HCT116 (cell line): Measurements from ENCODE around the gene PITPNC1. TPM values are rescaled to one million over a fixed set of nuclear protein-coding genes. Genes with fewer than 3 reads are reported as not detected.

Experiments used
- ATAC-seq: fragments of 200-7000 bp; cut with Tn5 transposase; 2 replicates; pipeline ENCODE4 v1.9.1; 2020; ENCODE audit warnings: mild to moderate bottlenecking, moderate library complexity
- BruUV-seq: library from RNA; stranded (reverse); fragments of 400-500 nt; replicated peaks from 2 replicates; lab custom pipeline; 2021; lab: Mats Ljungman, UMichigan
- CTCF ChIA-PET: fragments of 300-600 bp; sonication (Branson Sonifier 250); formaldehyde crosslinking; loops from one replicate; lab custom pipeline; 2021; ENCODE audit warnings: antibody characterized with exemption; lab: Charles Lee
- POLR2A ChIA-PET: fragments of 300-600, 350-600 bp; sonication (Branson Sonifier 250); formaldehyde crosslinking; loops from one replicate; lab custom pipeline; 2021; ENCODE audit warnings: antibody characterized with exemption; lab: Charles Lee
- RAD21 ChIA-PET, 2 experiments: fragments of 300-600 bp; sonication (Branson Sonifier 250); formaldehyde crosslinking; loops; one replicate each; lab custom pipeline; 2023; ENCODE audit warnings: low total read pairs in 2 of 2; ENCODE audit not compliant: uncharacterized antibody in 2 of 2, unreplicated experiment in 2 of 2, low non-redundant PET in 1 of 2; lab: Charles Lee
- DNase-seq: peaks from one replicate; pipeline ENCODE4 v3.0.0-alpha.2; 2010; ENCODE audit warnings: low read depth, low spot score
- H2AFZ ChIP-seq: fragments of 200-600 bp; shearing (Covaris generic), sonication (generic); 2 replicates; pipeline ENCODE4 v1.6.1; 2017; ENCODE audit warnings: low read depth, mixed run types, mixed read lengths, antibody characterized with exemption, low read length; ENCODE audit not compliant: poor library complexity, severe bottlenecking
- H3K27ac ChIP-seq: 2 replicates; pipeline ENCODE4 v1.5.1; 2012; ENCODE audit warnings: low read depth, low read length
- H3K27me3 ChIP-seq: fragments of 200-600 bp; sonication (generic); 2 replicates; pipeline ENCODE4 v1.6.1; 2016; ENCODE audit warnings: mixed run types, low read length, mixed read lengths; ENCODE audit not compliant: insufficient read depth
- H3K36me3 ChIP-seq, 2 experiments: fragments of 200-500 bp in 1 of 2; fragments of 200-600 bp in 1 of 2; sonication (Bioruptor generic) in 1 of 2; sonication (generic) in 1 of 2; 2 replicates each; pipeline versions ENCODE4 v1.5.1 to v1.6.1; 2014 to 2016; ENCODE audit warnings: low read length in 2 of 2, inconsistent platforms in 1 of 2, mixed read lengths in 1 of 2, mixed run types in 1 of 2; ENCODE audit not compliant: insufficient read depth in 2 of 2, control insufficient read depth in 1 of 2
- H3K4me1 ChIP-seq, 2 experiments: fragments of 200-600 bp in 1 of 2; sonication (generic) in 1 of 2; 2 replicates each; pipeline versions ENCODE4 v1.5.1 to v1.6.1; 2012 to 2017; ENCODE audit warnings: low read length in 2 of 2, inconsistent platforms in 1 of 2, mild to moderate bottlenecking in 1 of 2, mixed read lengths in 1 of 2, mixed run types in 1 of 2, moderate library complexity in 1 of 2; ENCODE audit not compliant: insufficient read depth in 2 of 2, control insufficient read depth in 1 of 2
- H3K4me2 ChIP-seq: fragments of 200-600 bp; sonication (generic); 2 replicates; pipeline ENCODE4 v1.6.1; 2017; ENCODE audit warnings: mixed run types, low read length, mixed read lengths
- H3K4me3 ChIP-seq, 2 experiments: fragments of 200-600 bp in 1 of 2; sonication (generic) in 1 of 2; replicated peaks in 1 of 2; 2 replicates each; pipeline ENCODE4 v1.5.1; 2011 to 2016; ENCODE audit warnings: low read length in 2 of 2, control low read depth in 1 of 2, low read depth in 1 of 2, mild to moderate bottlenecking in 1 of 2, mixed read lengths in 1 of 2, mixed run types in 1 of 2
- H3K79me2 ChIP-seq: fragments of 200-600 bp; sonication (generic); 2 replicates; pipeline ENCODE4 v1.6.1; 2017; ENCODE audit warnings: mild to moderate bottlenecking, mixed run types, low read length, moderate library complexity, mixed read lengths; ENCODE audit not compliant: insufficient read depth
- H3K9ac ChIP-seq: fragments of 200-600 bp; sonication (generic); 2 replicates; pipeline ENCODE4 v1.6.1; 2016; ENCODE audit warnings: low read length, mixed read lengths
- H3K9me2 ChIP-seq: fragments of 200-600 bp; sonication (generic), shearing (Covaris generic); 2 replicates; pipeline ENCODE4 v1.6.1; 2017; ENCODE audit warnings: mixed run types, mild to moderate bottlenecking, moderate library complexity; ENCODE audit not compliant: insufficient read depth
- H3K9me3 ChIP-seq, 2 experiments: fragments of 200-500 bp in 1 of 2; fragments of 200-600 bp in 1 of 2; sonication (Bioruptor generic) in 1 of 2; sonication (generic) in 1 of 2; 2 replicates each; pipeline ENCODE4 v1.6.1; 2014 to 2017; ENCODE audit warnings: low read length in 2 of 2, mixed read lengths in 2 of 2, inconsistent platforms in 1 of 2, low read depth in 1 of 2, mild to moderate bottlenecking in 1 of 2, mixed run types in 1 of 2, moderate library complexity in 1 of 2; ENCODE audit not compliant: control insufficient read depth in 1 of 2, insufficient read depth in 1 of 2
- H4K20me1 ChIP-seq: fragments of 200-600 bp; sonication (generic), shearing (Covaris generic); 2 replicates; pipeline ENCODE4 v1.6.1; 2017; ENCODE audit warnings: mixed run types, mild to moderate bottlenecking, moderate library complexity; ENCODE audit not compliant: insufficient read depth
- ATF3 ChIP-seq: IDR thresholded peaks from 2 replicates; pipeline ENCODE4 v1.6.1; 2012
- CBX3 ChIP-seq: IDR thresholded peaks from 2 replicates; pipeline ENCODE4 v1.6.1; 2012; ENCODE audit warnings: low read depth
- CEBPB ChIP-seq: IDR thresholded peaks from 2 replicates; pipeline ENCODE4 v1.6.1; 2012; ENCODE audit warnings: low read depth
- CTCF ChIP-seq, 3 experiments: fragments of 200-600 bp in 1 of 3; sonication (generic) in 1 of 3; IDR thresholded peaks in 2 of 3; conservative IDR thresholded peaks in 1 of 3; 2 replicates each; pipeline ENCODE4 v1.5.1; 2012 to 2017; ENCODE audit warnings: low read depth in 2 of 3, low read length in 2 of 3, antibody characterized with exemption in 1 of 3, borderline replicate concordance in 1 of 3, control low read depth in 1 of 3, mild to moderate bottlenecking in 1 of 3, mixed read lengths in 1 of 3, mixed run types in 1 of 3, moderate library complexity in 1 of 3; ENCODE audit not compliant: insufficient read depth in 1 of 3
- EGR1 ChIP-seq: IDR thresholded peaks from 2 replicates; pipeline ENCODE4 v1.6.1; 2012; ENCODE audit warnings: low read depth
- ELF1 ChIP-seq: IDR thresholded peaks from 2 replicates; pipeline ENCODE4 v1.6.1; 2012; ENCODE audit warnings: low read depth, borderline replicate concordance
- EZH2 ChIP-seq: fragments of 200-600 bp; sonication (generic); IDR thresholded peaks from 2 replicates; pipeline ENCODE4 v1.6.1; 2017; ENCODE audit warnings: antibody characterized with exemption, mixed run types
- EZH2phosphoT487 ChIP-seq: fragments of 200-600 bp; IDR thresholded peaks from 2 replicates; pipeline ENCODE4 v1.6.1; 2018; ENCODE audit warnings: antibody characterized with exemption, borderline replicate concordance
- FOSL1 ChIP-seq: IDR thresholded peaks from 2 replicates; pipeline ENCODE4 v1.6.1; 2012; ENCODE audit warnings: low read depth
- JUND ChIP-seq: IDR thresholded peaks from 2 replicates; pipeline ENCODE4 v1.6.1; 2012
- MAX ChIP-seq: IDR thresholded peaks from 2 replicates; pipeline ENCODE4 v1.6.1; 2012
- POLR2A ChIP-seq: IDR thresholded peaks from 2 replicates; pipeline ENCODE4 v1.7.0; 2011; ENCODE audit warnings: borderline replicate concordance; ENCODE audit not compliant: insufficient read depth, insufficient read length; ENCODE audit errors: extremely low read depth
- POLR2AphosphoS5 ChIP-seq: IDR thresholded peaks from 2 replicates; pipeline ENCODE4 v1.6.1; 2011; ENCODE audit warnings: mild to moderate bottlenecking, low read depth, low read length, moderate library complexity
- RAD21 ChIP-seq: IDR thresholded peaks from 2 replicates; pipeline ENCODE4 v1.6.1; 2012; ENCODE audit warnings: low read depth, mild to moderate bottlenecking
- REST ChIP-seq: IDR thresholded peaks from 2 replicates; pipeline ENCODE4 v1.6.1; 2012; ENCODE audit warnings: low read depth
- SRF ChIP-seq: IDR thresholded peaks from 2 replicates; pipeline ENCODE4 v1.6.1; 2012; ENCODE audit warnings: low read depth
- YY1 ChIP-seq: IDR thresholded peaks from 2 replicates; pipeline ENCODE4 v1.6.1; 2011; ENCODE audit warnings: low read length, low read depth, moderate library complexity, mild to moderate bottlenecking; ENCODE audit not compliant: insufficient replicate concordance; ENCODE audit errors: extremely low read depth
- ZNF274 ChIP-seq: fragments of 200-500 bp; sonication (Bioruptor generic); IDR thresholded peaks from 2 replicates; pipeline ENCODE4 v1.6.1; 2014; ENCODE audit warnings: mild to moderate bottlenecking, low read depth, low read length, inconsistent platforms
- intact Hi-C: fragments of 100-400 bp; cut with micrococcal nuclease; formaldehyde crosslinking; loops from 2 replicates; pipeline ENCODE4 v1.10.0; 2022
- total RNA-seq: library from RNA; stranded (reverse); gene quantifications from one replicate; pipeline ENCODE4 v1.2.1, GENCODE V29; 2021; ENCODE audit not compliant: unreplicated experiment

Gene PITPNC1
- total RNA-seq, 1 experiment from 2014 or later = 41.9 TPM

GRCh38 chr17:67509390-67510287 lies 132.6 kb downstream of the PITPNC1 start:
- no TSS peak for BruUV-seq
- TF ChIP-seq EZH2phosphoT487 (no peak), RAD21 (no peak), ZNF274 (no peak), EGR1 (no peak), REST (no peak), CTCF (IDR thresholded peaks at IDR 0.05 in 2 of 3, conservative IDR thresholded peaks at IDR 0.05 in 1 of 3; ENCODE audit: borderline replicate concordance in 1 of 3, insufficient read depth in 1 of 3, low read depth in 2 of 3, low read length in 2 of 3) (no peak), ATF3 (no peak), POLR2A (no peak), SRF (no peak), POLR2AphosphoS5 (no peak), JUND (no peak), FOSL1 (no peak), MAX (no peak), CEBPB (no peak), YY1 (no peak), CBX3 (no peak), ELF1 (no peak), EZH2 (no peak)
- intact Hi-C loops = no loop called here

More at GRCh38 chr17:67509390-67510287, 132.6 kb downstream of the PITPNC1 start:
- POLR2A ChIA-PET = no interaction called here
- no peak overlapping the region for H3K9ac ChIP-seq
- peaks cover 0 to 11% of the 10 kb centered on the region in 2 experiments; a peak in 2 of 4 replicates for H3K9me3 ChIP-seq
- no peak overlapping the region for H2AFZ ChIP-seq
- peaks cover 0 to 4% of the 10 kb centered on the region in 2 experiments; a peak in 2 of 4 replicates for H3K4me1 ChIP-seq
- H4K20me1 ChIP-seq = no peaks in the 10 kb centered on the region
- H3K79me2 ChIP-seq = no peaks in the 10 kb centered on the region
- no peak for DNase-seq
- no peak overlapping the region for H3K4me3 ChIP-seq
- peak; percentile 34; the same call in 1 of the 2 replicates for ATAC-seq
- H3K9me2 ChIP-seq = no peaks in the 10 kb centered on the region
- no peaks in the 10 kb centered on the region for H3K27me3 ChIP-seq
- H3K27ac ChIP-seq = no peak overlapping the region
- no peak overlapping the region for H3K4me2 ChIP-seq
- RAD21 ChIA-PET = no interaction called here
- CTCF ChIA-PET = interaction anchor here (1.5 kb wide), 1 partner anchor 34 kb away, joined by 4 read pairs; no protein-coding TSS in a partner anchor
- no peaks in the 10 kb centered on the region for H3K36me3 ChIP-seq
